NCI-H1436 (cell line): ENCODE results near the gene TES.
A peak's percentile ranks its signal among the peaks of the same experiment; 100 is the strongest.

Experiments
- DNase-seq: peaks from one replicate; lab custom pipeline; 2025; lab: John Stamatoyannopoulos, UW

TES gene

GRCh38 chr7:116222501-116222900, 12.2 kb downstream of the TES start:
- DNase-seq: no peak

DNA sequence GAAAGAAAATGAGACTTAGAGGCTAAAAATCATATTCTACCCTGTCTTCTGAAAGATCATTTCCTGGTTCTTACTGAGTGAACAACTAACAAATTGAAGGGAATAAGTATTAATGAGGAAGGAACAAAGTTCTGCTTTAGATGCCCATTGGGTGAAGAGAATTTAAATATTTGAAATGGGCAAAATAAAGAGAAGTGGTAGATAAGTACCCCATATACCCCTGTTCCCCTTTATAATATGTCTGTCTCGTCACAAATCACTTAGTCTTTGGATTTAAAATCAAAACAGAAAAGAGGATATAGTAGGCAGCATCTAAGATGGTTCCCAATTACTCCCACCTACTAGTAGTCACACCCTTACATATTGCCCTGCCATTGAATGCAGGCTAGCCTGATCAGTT, 13.2 kb downstream of the TES start:
- no peak for DNase-seq

GRCh38 chr7:116224492-116225098, 14.3 kb downstream of the TES start:
- no peak for DNase-seq

DNA sequence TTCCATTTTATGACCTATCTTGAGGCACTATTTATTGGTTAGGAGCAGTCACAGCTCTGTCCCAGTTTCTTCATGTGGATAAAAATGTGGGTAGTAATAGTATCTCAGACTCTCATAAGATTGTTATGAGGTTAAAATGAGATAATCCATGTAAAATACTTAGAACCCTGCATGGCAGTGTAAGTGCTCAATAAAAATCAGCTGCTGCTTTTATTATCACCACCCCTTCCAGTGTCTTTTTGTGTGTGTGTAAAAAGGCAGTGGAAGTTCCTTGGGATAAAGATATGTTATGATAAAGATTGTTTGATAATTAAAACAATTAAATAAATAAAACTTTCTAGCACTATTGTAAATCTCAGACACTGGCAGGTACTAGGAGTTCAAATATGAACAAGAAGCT, 15.5 kb downstream of the TES start:
- DNase-seq: no peak

DNA sequence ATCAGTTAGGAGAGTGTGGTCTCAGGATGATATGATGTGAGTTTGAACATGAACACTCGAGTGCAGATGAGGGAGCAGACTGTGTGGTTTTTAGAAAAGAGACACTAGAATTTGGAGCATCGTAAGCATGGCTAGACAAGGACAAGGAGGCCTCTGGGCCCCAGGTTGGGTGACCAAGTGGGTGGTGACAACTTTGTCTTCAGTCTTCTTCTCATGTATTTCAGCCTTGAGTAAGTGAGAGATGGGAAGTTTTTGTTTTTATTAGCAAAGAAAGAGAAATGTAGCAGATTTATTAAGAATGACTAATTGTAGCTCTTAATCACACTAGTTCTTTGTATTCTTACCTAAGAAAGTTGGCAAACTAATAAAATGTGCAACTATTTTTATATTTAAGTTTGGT, 16.3 kb downstream of the TES start:
- no peak for DNase-seq

DNA sequence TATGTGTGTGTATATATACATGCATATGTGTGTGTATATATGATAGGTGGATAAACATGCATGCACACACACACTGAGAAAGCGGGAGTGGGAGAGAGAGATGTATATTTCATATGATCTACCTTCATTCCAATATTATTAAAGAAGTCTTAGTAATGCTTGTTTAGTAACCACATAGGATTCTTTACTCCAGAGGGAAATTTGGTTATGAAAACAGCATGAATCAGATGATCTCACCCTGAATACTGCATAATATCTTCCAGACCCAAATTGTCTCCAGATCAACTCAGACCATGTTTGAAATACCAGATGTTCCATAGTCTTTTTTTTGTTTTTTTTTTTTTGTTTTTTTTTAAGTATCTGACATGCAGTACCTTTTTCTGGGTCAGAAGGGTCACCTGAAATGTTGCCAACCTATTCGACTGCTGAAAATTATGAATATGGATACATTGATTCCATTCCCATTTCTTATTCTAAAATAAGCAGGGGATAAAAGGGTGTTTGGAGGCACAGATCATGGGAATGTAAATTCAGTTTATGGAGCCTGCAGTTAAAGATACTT, 17.4 kb downstream of the TES start:
- no peak for DNase-seq

- DNase-seq: no peak
These were observed 17.9 kb downstream of the TES start for GRCh38 chr7:116228241-116228640.

DNA sequence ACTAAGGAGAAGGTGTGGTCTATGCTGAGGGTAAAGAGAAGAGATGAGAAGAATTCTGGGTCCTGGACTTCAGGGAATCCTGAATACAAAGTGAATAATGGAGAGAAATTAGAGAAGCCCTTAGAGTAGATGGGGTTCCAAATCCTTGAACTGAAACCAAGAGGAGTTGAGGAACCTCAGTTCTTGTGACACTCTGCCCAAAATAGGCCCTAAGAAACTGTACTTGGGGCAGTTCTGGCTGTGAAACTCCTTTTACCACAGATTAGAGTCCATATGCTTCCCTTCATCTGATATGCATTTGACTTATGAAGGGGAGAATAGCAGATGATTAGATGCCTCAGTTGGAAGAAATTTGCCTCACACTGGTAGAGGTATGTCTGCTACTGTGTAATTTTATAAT, 19.0 kb downstream of the TES start:
- no peak for DNase-seq

DNA sequence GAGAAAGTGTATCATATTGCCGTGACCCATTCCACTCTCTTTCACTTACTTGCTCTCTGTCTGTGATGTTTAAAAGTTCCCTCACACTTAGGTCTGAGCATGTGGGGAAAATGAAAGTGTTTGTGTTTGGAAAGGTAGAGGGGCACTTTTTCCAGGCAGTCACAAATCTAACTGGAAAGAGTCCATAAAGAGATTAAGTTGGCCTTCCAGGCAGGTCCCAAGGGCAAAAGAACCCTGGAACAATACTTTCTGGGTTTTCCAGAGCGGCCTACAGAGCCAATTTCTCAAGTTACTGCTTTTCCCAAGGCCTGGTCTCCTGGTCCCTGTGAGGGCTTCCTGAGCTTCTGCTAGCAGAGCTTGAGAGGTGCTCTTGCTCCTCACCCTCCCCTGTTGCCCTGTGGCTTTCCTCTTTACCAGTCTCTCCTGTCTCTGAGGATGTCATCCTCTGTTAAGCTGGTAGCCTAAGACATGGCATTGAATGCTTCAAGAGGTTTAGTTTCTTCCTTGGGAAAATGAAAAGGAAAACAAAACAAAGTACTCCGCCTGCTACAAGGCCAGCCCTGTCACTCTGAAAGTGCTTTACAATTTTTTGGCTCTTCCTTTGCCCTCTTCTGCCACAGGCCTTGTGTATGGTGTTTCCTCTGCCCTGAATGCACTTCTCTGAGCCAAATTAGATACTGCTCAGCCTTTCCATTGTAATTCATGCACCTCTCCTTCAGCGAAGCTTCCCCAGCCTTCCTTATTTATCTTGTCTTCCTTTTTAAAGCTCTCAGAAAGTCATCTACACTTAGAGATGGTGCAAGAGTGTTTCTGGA, 20.1 kb downstream of the TES start:
- DNase-seq: no peak

GRCh38 chr7:116231543-116231942, 21.2 kb downstream of the TES start:
- DNase-seq: no peak

GRCh38 chr7:116231949-116232348, 21.6 kb downstream of the TES start:
- DNase-seq: no peak

GRCh38 chr7:116232350-116232749, 22.0 kb downstream of the TES start:
- no peak for DNase-seq

DNA sequence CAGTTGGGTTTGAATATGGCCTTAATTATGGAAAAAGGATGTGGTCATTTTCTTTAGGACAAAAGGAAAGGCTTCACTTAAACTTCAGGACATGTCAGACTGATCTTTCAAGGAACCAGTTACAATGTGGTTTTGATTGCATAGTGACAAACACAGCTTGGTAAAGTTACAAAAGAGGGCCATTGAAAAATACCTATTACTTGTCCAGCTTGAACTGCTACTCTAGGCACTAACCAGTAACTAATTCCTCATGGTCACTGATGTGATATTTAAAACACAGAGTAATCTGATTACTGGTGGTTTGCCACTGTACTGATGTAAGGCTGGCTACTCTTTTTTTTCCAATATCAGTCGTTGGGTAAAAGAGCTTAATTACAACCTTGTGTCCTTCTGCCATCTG, 22.6 kb downstream of the TES start:
- no peak for DNase-seq

- DNase-seq: no peak
These were observed 24.3 kb downstream of the TES start for GRCh38 chr7:116234517-116235200.

- DNase-seq: no peak
These were observed 25.0 kb downstream of the TES start for GRCh38 chr7:116235380-116235779.

DNA sequence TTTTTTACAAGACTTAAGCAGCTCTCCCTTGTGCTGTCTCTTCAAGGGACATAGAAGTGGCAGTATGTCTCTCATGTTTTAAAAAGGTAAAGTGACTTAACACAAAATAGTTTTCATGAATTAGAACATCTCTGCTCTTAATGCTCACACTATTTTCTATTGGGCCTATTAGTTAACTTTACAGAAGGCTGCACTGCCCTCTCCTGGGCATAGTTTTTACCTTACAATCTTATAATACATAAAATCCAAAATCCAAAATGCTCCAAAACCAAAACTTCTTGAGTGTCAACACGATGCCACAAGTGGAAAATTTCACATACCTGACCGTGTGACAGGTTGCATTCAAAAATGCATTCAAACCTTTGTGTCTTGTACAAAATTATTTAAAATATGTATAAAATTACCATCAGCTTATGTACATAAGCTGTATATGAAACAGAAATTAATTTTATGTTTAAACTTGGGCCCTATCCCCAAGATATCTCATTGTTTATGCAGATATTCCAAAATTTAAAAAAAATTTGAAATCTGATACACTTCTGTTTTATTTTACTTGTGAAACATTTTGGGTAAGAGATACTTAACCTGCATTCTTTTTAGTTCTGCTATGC, 25.8 kb downstream of the TES start:
- peak; percentile 7 for DNase-seq

DNA sequence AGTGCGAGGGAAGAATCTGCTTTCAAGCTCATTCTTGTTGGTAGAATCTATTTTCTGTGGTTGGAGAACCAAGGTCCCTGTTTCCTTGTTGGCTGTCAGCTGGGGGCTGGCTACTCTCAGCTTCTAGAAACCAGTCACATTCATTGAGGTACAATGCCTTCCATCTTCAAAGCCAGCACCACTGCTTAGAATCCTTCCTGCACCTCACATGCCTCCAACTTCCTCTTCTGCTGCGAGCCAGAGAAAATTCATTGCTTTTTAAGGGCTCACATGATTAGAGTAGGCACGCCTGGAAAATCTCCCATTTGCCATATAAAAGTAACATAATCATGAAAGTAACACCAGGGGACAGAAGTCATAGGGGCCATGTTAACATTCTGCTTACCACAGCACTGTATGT, 28.7 kb downstream of the TES start:
- no peak for DNase-seq

- no peak for DNase-seq
These were observed 29.1 kb downstream of the TES start for GRCh38 chr7:116239434-116239833.

GRCh38 chr7:116240024-116240668, 29.8 kb downstream of the TES start:
- no peak for DNase-seq

GRCh38 chr7:116241291-116241690, 31.0 kb downstream of the TES start:
- no peak for DNase-seq

DNA sequence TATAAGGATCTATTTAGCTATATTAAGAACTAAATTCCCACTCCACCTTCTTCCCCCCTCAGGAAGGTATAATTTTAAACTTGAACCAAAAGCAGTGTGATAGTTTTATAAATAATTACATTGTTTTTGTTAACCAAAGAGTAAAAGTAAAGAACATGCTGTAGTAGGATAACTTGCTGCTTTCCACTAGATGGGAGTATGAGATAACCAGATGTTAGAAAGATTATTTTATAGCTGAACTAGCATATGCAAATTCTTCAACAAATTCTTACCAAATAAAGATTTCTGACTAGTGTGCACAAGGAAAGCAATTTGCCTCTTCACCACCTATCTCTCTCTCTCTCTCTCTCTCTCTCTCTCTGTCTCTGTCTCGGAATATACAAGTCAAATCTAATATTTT, 31.8 kb downstream of the TES start:
- DNase-seq: no peak

DNA sequence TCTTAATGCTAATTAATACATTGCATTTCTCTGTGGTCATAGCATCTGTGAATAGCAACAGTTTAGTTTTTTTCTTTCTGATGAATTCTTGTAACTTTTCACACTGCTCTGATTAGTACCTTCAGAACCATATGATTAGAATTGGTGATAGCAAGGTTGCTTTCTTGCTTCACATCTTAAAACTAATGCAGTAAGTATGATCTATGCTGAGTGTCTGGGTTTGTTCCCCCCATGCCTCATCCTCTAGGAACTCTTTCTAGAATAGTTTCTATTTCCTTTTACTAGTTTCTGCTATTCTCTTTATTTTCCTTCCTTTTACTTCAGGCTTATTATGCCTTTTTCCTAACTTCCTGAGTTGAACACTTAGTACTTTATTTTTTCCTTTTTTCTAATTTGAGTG, 32.4 kb downstream of the TES start:
- no peak for DNase-seq
